ENCODE data around the gene ZNF350.

DNA sequence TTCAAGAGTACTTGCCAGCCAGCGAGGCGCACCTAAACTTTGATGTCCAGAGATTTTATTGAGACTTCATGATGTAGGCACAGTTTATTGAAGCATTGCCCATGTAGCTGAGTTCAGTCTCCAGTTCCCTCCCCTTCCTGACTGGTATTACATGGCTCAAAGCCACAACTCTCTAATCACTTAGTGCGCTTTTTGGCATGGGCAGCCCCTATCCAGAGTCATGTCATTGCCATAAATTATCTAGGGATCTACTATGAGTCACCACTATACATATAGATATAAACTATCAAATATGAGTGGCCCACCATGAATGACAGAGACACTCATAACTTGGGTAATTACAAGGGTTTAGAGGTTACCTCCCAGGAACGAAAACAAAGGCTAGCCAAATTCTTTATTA is 33.9 kb upstream of the ZNF350 start:
- TF ChIP-seq, protein P1, sequence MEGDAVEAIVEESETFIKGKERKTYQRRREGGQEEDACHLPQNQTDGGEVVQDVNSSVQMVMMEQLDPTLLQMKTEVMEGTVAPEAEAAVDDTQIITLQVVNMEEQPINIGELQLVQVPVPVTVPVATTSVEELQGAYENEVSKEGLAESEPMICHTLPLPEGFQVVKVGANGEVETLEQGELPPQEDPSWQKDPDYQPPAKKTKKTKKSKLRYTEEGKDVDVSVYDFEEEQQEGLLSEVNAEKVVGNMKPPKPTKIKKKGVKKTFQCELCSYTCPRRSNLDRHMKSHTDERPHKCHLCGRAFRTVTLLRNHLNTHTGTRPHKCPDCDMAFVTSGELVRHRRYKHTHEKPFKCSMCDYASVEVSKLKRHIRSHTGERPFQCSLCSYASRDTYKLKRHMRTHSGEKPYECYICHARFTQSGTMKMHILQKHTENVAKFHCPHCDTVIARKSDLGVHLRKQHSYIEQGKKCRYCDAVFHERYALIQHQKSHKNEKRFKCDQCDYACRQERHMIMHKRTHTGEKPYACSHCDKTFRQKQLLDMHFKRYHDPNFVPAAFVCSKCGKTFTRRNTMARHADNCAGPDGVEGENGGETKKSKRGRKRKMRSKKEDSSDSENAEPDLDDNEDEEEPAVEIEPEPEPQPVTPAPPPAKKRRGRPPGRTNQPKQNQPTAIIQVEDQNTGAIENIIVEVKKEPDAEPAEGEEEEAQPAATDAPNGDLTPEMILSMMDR (IDR thresholded peaks at IDR 0.05), result no peak
- no peak for TF ChIP-seq EP300 (IDR thresholded peaks at IDR 0.05)
- TF ChIP-seq POLR2AphosphoS5 (IDR thresholded peaks at IDR 0.05), result no peak

Data from upper lobe of left lung (tissue), 4 donors.